ENCODE data around the gene TOLLIP. TPM values are rescaled to one million over a fixed set of nuclear protein-coding genes. Genes with fewer than 3 reads are reported as not detected.
A peak's percentile ranks its signal among the peaks of the same experiment; 100 is the strongest.

The TOLLIP gene
- total RNA-seq, 1 experiment from 2014 or later: 29.5 TPM

DNA sequence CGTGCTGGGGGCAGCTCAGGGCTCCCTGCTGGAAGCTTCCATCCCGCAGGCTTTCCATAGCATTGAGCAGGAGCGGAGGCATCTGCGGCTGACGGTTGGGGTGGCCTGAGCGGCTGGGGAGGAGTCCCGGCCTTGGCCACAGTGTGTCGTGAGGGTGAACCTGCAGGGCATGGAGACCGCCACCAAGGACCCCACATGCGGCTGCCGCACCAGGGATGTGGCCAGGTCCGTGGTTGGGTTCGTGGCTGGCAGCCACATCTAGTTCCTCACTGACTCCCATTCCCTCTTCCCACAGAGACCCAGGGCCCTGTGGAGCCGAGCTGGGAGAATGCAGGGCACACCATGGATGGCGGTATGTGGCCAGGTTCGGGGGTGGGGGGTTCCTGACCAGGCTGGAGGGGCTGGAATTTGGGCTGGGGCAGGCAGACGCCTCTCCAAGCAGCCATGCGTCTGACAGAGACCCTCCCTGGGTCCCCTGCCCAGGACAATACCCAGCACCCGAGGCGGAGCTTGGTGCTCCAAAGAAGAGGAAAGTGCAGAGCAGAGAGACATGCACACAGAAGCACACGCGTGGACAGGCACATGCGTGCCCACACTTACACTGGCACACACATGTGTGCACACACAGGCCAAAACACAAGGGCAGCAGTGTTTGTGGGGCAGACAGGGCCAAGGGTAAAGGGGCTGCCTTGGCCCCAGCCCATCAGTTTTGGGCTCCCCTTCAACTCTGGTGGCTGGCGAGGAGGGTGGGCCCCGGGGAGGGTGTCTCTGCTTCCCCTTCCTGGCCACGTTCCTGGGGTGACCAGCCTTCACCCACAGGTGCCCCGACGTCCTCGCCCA, 83.8 kb downstream of the TOLLIP start:
- Histone ChIP-seq H3K9me2 (ENCODE audit: insufficient read depth) (no peaks in the 10 kb centered on the region), H3K36me3 (ENCODE audit: low read depth) (no peaks in the 10 kb centered on the region), H3K79me2 (ENCODE audit: low read depth) (0 out of 2 replicates have a peak, but pooled peaks cover 3% of the 10 kb centered on the region), H3F3A (ENCODE audit: insufficient read depth, low read depth) (no peaks in the 10 kb centered on the region), H3K4me2 (peak overlapping the region; percentile 56), H2AFZ (no peak overlapping the region), H3K27me3 (ENCODE audit: insufficient read depth, low read depth) (no peaks in the 10 kb centered on the region), H3K27ac (no peak overlapping the region), H3K4me1 (replicated peaks; ENCODE audit: insufficient read depth) (peaks cover 17% of the 10 kb centered on the region), H3K9me3 (ENCODE audit: insufficient read depth, low read depth) (no peaks in the 10 kb centered on the region), H4K20me1 (ENCODE audit: insufficient read depth) (no peaks in the 10 kb centered on the region), H3K4me3 (peak overlapping the region; percentile 39; the same call in 1 of the 2 replicates)
- ChIA-PET CTCF (interaction anchor here (0.6 kb wide), 1 partner anchor 11 kb away, joined by 3 read pairs; no protein-coding TSS in a partner anchor), POLR2A (ENCODE audit: unreplicated experiment) (no interaction called here)
- no peak for DNase-seq
- no TSS peak for BruUV-seq (replicated peaks)
- TF ChIP-seq EZH2 (IDR thresholded peaks at IDR 0.05; ENCODE audit: low read depth) (no peak), CTCF (conservative IDR thresholded peaks at IDR 0.05) (no peak)
- intact Hi-C loops (cut with micrococcal nuclease; ENCODE audit: unreplicated experiment): no loop called here

DNA sequence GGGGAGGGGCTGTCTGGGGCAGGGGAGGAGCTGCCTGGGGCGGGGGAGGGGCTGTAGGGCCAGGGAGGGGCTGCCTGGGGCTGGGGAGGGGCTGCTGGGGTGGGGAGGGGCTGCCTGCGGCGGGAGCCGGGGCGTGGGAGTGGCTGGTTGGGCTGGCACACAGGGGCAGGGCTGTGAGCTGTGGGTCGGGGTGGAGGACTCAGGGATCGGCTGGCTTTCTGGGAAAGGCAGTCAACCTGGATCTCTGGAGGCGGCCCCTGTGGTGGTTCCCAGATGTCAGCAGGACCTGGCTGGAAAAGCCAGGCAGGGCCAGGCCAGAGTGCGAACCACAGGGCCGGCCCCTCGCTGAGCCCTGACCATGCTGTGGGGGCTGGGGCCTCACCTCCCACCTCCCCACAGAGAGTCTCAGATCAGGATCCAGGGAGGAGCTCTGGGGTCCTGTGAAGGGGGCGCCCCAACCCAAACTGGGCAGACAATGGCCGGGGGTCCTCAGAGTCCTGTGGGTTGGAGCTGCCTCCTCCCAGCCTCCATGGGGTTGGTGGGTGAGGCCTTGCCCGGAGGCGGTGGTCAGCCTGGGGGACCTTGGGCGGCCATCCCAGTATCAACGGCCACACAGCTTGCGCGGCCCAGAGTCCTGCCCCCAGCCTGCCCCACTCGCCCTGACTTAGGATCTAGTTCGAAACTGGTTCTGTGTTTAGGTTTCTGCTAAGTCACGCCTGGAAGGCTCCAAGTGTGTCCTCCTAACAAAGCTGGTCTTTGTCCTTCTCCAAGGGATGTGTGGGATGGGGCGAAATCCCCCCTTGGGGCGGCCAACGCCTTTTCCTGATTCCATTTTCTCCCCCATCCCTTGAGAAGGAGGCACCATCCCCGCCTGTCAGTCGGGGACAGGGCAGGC, 84.7 kb downstream of the TOLLIP start:
- no peaks in the 10 kb centered on the region for H3K9me3 ChIP-seq (ENCODE audit: insufficient read depth, low read depth)
- ChIA-PET POLR2A (ENCODE audit: unreplicated experiment) (interaction anchor here (0.6 kb wide), 2 partner anchors 21 to 221 kb away, joined by 4 to 6 read pairs; no protein-coding TSS in a partner anchor), CTCF (interaction anchor here (0.6 kb wide), 3 partner anchors 12 to 351 kb away, joined by 3 to 5 read pairs (median 3); no protein-coding TSS in a partner anchor)
- H3K27me3 ChIP-seq (ENCODE audit: insufficient read depth, low read depth): no peaks in the 10 kb centered on the region
- intact Hi-C loops (cut with micrococcal nuclease; ENCODE audit: unreplicated experiment): loop anchor here (5.0 kb wide), 1 partner anchor 72 kb away; no protein-coding TSS in a partner anchor
- BruUV-seq (replicated peaks): no TSS peak
- H3K79me2 ChIP-seq (ENCODE audit: low read depth): 0 out of 2 replicates have a peak, but pooled peaks cover 3% of the 10 kb centered on the region
- H3K27ac ChIP-seq: no peak overlapping the region
- H3K4me3 ChIP-seq: peak overlapping the region; percentile 39; the same call in 1 of the 2 replicates
- no peaks in the 10 kb centered on the region for H3K9me2 ChIP-seq (ENCODE audit: insufficient read depth)
- TF ChIP-seq EZH2 (IDR thresholded peaks at IDR 0.05; ENCODE audit: low read depth) (no peak), CTCF (conservative IDR thresholded peaks at IDR 0.05) (no peak)
- DNase-seq: no peak
- peaks cover 26% of the 10 kb centered on the region for H3K4me1 ChIP-seq (replicated peaks; ENCODE audit: insufficient read depth)
- no peak overlapping the region for H2AFZ ChIP-seq
- peak overlapping the region; percentile 56 for H3K4me2 ChIP-seq
- no peaks in the 10 kb centered on the region for H4K20me1 ChIP-seq (ENCODE audit: insufficient read depth)
- H3F3A ChIP-seq (ENCODE audit: insufficient read depth, low read depth): no peaks in the 10 kb centered on the region
- H3K36me3 ChIP-seq (ENCODE audit: low read depth): no peaks in the 10 kb centered on the region

Small RNAs within 50 kb of the gene (microRNA-seq; reads per million reads assigned to microRNA genes)
- not detected for gene MIR6744 (ENCODE audit: borderline number of aligned reads, borderline replicate concordance)

Other genes with a start within 250 kb of the TOLLIP start
- gene MUC2, start 234.8 kb downstream of the TOLLIP start, total RNA-seq (2021): 0.03 and 0.04 TPM in 2 replicates
- 0.09 and 0.25 TPM in 2 replicates for gene MUC5AC, start 151.7 kb downstream of the TOLLIP start, total RNA-seq (2021)
- gene MUC5B, start 86.6 kb downstream of the TOLLIP start, total RNA-seq (2021): 2.1 and 3.3 TPM in 2 replicates
- 2.7 and 2.9 TPM in 2 replicates for gene BRSK2, start 80.3 kb upstream of the TOLLIP start, total RNA-seq (2021)
- 19.1 and 21.8 TPM in 2 replicates for gene MOB2, start 177.1 kb upstream of the TOLLIP start, total RNA-seq (2021)